ENCODE measurements around the gene SRL.

SRL gene

DNA sequence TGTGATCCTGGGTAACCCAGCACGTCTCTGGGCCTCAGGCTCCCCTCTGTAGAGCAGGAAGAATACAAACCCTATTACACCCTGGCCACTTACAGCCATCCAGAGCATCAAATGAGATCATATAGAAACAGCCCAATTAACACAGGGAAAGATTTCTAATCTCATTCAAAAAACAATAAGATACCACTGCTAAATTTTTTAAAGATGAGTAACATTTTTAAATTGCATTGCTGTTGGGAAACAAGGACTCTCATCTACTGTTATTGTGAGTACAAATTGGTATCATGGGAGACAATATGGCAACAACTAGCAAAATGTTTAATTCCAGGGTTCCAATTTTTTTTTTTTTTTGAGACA, 41.1 kb downstream of the SRL start:
- no peak for DNase-seq (ENCODE audit: low read depth)

DNA sequence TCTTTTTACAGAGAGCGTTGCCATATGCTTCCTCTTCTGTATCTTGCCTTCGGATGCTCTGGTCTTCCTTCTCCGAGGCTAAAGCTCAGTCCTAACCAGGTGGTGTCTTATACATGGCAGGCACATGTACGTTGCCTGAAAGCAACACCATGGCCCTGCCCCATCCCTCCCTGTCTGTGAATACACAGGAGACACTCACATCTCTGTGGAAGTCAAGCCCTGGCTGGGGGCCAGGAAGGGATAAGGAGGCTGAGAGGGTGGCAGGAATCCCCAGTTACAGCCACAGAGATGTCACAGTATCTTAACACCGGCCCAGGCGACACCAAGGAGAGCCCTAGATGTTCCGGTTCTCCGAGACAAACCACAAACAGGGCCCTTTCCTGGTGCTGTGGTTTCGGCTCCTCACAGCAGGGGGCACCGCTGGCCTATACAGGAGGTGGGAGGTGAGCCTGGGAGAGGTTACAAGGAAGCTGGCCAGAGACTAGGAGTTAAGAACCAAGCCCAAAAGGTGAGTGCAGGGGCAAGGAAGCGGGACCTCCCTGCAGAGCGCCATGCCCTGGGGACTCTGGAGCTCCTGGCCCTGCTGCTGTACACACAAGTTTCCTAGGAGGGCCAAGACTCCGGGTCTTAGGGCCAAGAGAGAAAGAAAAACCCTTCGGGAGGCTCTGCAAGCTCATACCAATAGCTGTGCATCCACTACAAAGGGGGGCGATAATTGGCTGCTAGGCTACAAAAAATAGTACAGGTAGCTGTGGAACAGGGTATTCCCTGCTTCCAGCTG, 41.7 kb downstream of the SRL start:
- DNase-seq (ENCODE audit: low read depth) = no peak

DNA sequence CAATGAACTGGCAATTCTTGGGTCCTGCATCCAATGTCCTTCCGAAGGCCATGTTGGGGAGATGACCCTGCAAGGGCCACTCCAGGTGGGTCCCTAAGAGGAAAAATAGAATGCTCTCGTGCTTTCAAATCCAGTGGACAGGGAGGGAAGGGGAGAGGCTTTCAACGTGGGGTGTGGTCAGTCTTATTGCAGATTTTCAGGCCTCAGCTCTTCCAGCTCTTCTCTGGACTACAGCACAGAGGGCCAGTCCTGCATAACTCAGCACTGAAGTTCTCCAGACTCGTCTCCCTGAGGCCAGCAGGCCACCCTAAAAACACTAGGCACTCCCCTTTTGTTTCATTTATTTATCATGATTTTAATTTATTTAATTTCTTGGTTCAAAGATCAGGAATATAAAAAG, 43.1 kb downstream of the SRL start:
- DNase-seq (ENCODE audit: low read depth) = no peak

DNA sequence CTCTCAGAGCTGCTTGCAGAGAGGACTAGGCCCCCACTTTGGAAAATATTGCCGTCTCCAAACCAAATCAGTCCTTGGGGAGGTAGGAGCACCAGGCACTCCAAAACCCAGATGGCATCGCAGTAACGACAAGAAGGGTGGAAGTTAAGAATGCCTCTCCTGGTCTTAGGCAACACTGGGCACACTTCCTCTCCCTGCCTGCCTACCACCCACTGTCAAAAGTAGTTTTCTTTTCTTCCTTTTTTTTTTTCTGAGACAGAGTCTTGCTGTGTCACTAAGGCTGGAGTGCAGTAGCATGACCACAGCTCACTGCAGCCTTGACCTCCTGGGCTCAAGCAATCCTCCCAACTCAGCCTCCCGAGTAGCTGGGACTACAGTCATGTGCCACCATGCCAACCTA, 47.2 kb downstream of the SRL start:
- no peak for DNase-seq (ENCODE audit: low read depth)

DNA sequence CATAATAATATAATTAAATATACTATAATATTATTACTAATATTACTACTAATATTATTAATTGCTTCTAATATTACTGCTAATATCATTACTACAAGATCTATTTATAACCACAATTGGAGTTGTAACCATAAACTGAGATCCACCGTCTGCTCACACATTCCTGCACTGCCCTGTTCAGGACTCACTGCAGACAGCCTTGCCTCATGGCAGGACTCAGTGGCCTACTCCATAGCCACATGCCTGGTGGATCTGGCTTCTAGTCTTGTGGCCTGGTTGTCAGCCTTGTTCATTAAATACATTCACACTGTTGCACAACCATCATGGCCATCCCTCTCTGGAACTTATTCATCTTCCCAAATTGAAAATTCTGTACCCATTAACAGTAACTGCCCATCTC, 48.0 kb downstream of the SRL start:
- no peak for DNase-seq (ENCODE audit: low read depth)

DNA sequence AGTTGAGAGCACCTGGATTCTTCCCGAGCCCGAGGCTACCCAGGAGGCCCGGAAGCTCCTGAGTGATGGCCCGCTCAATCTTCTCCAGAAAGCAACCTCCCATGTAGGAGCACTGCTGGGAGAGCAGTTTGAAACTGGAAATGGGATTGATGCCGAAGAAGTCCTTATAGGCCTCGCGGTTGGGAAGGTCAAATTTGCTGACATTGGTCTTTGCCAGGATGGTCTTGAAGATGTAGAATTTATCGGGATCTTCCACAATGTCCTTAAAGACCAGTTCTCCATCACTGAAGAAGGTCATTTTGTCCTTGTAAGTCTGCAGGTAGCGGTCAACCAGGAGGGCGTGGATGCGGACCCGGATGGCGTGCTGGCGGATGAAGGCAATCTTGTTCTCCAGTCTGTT, 49.7 kb downstream of the SRL start:
- no peak for DNase-seq (ENCODE audit: low read depth)

DNA sequence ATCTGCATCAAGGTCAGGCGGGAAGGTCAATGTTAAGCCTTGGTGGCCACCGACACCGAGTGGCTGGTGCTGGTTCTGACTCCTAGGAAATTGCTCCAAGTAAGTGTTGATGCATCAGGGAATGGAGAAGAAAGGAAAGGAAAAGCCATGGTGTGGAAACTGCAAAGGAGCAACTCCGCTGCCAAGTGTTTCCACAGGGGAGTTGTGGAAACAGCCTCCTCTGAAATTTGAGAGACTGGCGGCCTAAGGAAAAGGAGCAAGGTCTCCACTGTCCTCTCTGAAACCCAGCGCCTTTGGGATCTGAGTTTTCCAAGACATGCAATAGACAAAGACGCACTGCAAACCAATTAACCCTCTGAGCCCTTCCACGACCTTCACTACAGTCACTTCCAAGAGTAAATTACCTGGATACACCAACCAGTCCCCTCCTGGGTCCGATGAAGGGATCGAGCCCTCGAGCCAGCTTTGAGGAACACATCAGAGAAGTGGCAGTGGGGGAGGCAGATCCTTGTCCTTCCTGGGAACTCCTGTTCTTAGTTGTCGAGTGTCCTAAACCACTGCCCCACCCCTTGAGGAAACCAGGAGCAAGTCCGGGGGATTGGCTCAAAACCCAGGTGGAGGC, 51.1 kb downstream of the SRL start:
- no peak for DNase-seq (ENCODE audit: low read depth)

DNA sequence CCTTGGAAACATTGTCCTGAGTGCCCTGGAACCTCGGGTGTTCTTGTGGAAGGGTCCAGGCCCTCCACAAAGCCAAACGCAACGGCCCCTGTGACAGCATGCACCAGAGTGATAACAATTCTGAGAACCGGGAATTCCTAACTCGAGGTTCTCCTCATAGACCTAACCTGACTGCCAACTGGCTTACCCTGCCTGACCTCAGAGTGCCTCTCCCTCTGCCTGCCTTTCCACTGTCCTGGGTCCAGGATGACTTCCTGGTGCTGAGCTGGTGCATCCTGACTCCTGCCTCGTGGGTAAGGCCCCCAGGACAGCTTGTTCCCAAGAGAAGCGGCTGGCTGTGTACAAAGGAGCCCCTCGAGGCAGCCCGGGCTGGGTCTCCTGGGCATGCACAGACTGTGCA, 51.8 kb downstream of the SRL start:
- DNase-seq (ENCODE audit: low read depth) = no peak

DNA sequence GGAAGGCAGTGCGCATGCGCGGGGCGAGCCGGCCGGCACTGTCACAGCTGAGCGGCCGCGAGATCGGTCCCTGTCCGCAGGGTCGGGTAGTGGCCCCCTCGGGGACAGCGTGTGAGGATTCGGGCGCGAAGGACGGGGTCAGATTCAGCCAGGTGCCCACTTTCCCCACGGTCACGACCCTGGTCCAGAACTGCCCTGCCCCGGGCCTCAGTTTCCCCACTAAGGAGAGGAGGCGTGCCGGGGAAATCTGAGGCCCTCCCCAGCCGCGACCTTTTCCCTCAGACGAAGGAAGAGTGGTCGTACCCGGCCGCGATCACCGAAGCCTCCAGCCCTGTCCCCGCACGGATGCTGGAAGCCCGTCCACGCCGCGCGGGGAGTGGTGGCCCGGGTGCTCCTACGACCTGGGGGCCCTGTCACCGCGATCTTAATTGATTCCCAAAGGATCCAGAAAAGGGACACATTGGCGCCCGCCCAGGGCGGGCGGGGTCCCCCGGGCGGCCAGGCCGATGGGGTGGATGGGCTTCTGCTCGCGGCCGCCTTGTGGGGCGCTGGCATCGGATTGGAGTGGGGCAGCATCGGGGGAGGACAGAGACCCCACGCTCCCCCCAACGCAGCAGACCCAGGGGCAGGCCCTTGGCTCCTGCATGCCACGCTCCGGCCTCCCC, 57.7 kb downstream of the SRL start:
- DNase-seq (ENCODE audit: low read depth) = no peak

DNA sequence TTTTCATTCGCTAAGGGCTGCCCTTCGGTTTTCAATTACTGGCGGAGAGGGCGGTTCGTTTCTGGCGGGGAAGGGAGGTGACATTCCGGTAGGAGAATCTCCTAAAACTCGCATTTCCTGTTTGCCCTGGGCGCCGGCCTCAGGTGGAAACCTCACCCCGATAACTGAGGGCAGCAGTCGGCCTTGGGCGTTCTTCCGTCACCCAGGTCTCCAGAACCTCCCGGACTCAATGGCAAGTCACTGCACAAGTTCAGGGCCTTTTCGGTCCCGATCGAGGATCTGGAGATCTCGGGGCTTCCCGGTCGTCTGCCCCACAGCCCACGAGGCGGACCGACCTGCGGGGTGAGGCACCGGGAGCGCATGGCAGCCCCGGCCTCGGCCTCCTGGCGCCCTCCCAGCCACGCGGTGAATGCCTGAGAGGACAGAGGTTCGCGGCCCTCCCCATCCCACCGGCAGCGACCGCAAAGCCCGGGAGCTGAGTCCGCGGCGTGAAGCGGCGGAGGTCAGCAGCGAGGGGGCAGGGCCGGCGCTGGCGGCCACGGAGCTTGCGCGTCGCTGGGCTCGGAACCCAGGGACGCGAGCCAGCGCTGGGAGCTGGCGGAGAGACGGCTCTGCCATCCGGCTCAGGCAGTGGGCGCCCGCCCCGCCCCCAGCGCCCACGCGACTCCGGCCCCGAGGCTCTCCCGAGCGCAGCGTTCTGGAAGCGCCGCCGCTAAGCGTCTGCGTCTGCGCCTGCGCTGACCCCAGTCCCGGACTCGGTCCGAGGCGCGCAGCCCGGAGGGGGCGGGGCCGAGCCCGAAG, 58.4 kb downstream of the SRL start:
- DNase-seq (ENCODE audit: low read depth) = peak; percentile 80

DNA sequence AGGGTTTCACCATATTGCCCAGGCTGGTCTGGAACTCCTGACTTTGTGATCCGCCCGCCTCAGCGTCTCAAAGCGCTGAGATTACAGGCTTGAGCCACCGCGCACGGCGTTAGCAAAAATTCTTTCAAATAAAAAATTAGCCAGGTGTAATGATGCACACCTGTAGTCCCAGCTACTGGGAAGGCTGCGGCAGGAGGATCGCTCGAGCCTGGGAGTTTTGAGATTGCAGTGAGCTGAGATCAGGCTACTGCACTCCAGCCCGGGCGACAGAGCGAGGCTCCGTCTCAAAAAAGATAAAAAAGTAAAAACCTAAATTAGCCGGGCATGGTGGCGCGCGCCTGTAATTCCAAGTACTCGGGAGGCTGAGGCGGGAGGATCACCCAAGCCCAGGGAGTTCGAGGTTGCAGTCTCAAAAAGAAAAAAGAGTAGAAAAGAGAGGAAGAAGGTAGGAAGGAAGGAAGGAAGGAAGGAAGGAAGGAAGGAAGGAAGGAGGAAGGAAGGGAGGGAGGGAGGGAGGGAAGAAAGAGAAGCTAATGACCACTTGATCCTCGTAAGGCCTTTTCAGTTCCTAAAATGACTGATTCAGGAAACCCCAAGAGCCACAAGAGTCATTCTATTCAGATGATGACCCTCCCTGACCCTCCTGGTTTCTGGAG, 59.2 kb downstream of the SRL start:
- no peak for DNase-seq (ENCODE audit: low read depth)

DNA sequence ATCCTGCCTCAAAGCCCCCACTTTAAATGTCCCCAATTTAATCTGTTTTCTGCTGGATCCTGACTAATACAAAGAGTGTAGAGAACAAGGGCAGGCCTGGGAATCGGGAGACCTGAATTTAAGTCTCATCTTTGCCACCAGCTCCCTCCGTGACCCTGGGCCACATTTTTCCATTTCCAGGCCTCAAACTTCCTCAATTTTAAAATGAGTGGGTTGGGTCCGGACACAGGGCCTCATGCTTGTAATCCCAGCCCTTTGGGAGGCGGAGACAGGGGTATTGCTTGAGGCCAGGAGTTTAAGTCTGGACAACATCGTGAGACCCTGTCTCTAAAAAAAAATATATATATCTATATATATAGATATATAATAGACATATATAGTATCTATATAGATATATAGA, 61.4 kb downstream of the SRL start:
- DNase-seq (ENCODE audit: low read depth) = no peak

DNA sequence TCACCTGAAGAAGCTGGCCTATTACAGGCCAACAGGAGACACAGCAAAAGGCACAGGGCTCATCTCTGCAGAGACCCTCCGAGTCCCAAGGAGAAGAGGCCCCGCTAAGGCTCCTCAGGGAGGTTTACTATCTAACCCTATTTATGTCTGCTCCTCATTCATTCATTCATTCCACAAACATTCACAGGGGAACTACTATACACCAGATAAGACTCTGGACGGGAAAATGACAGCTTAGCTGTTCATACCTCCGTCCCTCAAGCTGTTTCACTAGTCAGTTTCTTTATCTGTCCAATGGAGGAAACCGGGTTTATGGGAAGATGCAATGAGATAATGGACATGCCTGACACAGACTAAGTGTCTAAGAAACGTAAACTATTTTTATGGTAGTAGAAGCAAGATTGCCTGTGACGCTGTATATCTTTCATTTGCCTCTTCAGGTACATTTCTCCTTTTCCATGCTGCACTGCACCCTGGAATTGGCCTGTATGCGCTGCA, 62.1 kb downstream of the SRL start:
- DNase-seq (ENCODE audit: low read depth) = no peak

DNA sequence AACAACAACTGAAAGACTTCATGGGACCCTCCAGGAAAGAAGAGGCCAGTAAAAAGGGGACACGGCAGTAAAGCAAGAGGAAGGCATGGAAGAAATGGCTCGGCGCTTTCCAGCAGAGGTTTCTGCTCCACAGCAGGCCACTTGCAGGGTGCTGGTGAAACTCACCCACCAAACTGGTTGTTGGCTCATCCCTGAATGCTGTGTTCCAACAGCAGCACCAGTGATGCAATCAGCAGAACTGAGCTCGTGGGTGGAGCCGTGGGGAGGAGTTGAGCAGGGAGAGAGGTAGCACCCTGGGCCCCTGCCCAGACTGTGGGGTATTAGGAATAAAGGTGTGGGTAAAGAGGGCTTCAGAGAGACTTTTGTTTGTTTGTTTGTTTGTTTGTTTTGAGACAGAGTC, 62.9 kb downstream of the SRL start:
- no peak for DNase-seq (ENCODE audit: low read depth)

DNA sequence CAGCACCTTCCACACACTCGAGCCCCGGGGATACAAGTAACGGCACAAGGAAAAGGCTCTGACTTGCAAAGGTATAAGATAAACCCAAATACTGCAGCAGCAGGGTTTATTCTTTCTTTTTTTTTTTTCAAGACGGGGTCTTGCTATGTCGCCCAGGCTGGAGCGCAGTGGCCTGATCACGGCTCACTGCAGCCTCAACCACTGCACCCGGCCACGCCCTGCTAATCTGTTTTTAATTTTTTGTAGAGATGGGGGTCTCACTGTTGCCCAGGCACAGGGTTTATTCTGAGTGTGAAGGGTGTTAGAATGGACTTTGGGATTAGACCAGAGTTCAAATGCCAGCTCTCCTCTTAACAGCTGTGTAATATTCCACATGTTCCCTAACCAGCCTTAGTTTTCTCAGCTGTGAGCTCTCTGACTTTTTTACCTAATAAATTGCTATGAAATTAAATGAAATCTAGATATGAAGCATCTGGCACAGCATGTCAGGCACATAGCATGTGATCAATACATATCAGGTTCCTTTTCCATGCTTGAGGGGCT, 63.3 kb downstream of the SRL start:
- DNase-seq (ENCODE audit: low read depth) = no peak

DNA sequence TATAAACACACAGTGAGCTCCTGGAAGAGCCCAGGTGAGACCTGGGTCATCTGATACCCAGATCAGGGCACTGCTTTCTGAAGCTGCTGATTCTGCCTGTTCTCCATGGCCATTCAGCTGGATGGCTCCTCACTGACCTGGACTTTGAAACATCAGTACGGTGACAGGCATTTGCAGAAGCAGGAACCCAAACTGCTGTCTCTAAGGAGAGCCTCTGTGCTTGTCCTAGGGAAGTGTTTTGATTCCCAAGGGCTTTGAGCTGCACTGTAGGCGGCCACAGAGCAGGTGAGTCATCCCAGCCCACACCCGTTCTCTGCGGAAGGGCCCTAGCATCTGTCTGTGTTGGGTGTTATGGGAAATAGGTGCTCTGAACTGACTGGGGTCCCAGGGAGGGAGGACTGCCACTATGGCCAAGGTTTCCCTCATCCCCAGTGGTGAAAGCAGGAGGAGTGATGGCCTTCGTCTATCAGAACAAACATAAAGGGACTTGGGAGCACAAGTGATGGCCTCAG, 64.9 kb downstream of the SRL start:
- no peak for DNase-seq (ENCODE audit: low read depth)

DNA sequence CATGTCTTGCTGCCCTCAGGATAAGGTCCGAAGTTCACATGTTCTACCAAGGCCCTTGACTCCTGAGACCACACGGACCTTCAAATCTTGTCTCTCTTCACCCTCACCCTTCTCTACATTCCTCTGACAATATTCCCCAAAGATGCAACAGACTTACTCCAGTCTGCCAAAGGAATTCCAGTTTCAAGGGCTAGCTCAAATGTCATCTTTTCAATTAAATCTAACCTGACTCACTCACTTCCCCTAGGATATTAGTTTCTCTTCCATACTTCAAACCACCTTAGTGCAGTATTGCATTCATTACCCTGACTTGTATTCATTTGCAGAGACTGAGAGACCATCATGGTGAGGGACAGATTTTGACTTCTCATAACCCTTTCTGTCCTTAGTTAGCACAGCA, 66.0 kb downstream of the SRL start:
- DNase-seq (ENCODE audit: low read depth) = no peak

DNA sequence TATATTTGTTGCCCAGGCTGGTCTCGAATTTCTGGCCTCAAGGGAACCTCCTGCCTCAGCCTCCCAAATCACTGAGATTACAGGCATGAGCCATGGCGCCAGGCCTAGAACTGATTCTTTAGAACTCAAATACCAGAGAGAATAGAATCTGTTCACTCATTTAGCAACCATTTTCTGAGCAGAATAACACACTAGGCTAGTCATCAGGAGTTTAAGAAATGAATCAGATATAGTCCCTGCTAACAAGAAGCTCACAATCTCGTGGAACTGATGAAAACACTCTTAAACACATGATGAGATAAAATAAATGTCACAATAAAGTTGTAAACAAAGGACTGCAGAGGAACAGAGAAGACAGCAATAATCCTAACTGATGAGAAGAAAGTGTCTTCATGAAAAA, 69.8 kb downstream of the SRL start:
- DNase-seq (ENCODE audit: low read depth) = no peak

DNA sequence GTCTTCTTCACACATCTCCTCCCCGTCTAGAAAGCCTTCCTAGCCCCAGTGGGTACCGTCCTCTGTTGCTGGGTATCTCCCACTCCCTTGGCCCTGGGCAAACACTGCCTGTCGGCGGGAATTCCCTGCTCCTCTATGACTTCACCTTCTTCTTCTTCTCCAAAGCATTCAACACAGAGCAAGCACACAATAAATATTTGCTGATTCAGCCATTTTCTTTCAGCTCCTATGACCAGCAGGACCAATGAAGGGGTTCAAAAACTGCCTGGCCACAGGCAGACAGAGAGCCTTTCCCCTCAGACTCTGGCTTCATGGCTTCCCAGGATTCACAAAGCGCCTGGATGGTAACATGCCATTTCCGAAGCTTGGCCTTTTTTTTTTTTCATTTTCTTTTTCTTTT, 72.5 kb downstream of the SRL start:
- DNase-seq (ENCODE audit: low read depth) = no peak

DNA sequence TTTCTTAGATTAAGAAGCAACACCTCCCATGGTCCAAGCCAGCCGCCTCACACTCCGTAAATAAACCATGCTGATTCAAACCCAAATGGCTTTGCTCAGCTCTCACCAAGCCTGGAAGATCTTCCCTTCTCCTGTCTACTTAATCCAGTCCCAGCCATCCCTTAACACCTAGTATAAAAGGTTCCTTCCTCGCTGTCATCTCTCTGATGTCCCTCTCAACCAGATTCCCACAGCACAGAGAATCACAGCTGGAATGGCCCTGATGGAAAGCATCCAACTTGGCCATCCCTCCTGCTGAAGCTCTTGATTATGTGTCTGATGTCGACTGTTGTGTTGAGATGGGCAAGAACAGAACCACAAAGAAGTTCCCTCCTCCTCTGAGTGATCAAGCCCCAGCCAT, 75.1 kb downstream of the SRL start:
- DNase-seq (ENCODE audit: low read depth) = no peak

DNA sequence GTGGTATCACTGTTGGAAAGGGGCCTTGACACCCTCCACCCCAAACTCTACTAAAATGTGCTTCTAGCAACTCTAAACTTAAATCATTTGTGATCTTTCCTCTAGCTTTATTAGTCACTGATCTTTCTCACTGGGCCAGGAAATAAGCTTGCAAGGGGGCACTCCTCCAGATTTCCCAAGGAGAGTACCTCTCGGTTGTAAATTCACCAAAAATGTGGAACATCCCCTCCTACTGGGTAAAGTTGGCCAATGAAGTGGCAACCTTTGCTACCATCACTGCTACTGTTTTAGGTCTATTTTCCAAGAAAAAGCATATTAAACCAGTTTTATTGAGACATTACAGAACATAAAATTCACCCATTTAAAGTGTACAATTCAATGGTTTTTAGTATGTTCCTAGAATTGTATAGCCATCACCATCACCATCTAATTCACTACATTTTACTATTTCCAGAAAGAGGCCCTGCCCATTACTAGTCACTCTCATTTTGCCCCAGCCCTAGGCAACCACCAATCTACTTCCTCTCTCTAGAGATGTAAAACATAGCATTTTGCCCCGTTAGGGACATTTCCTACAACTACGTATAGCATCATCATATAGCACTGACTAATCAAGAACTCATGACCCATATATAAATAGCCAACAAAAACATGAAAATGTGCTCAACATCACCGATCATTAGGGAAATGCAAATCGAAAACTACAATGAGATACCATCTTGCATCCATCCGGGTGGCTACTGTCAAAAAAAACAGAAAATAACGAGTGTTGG, 81.0 kb downstream of the SRL start:
- no peak for DNase-seq (ENCODE audit: low read depth)

Data from stimulated activated CD4-positive, alpha-beta T cell treated with anti-CD3 and anti-CD28 coated beads, Interleukin-2, amount 100 ng/mL, for 4 hours (primary cell).